H1 (cell line): ENCODE results near the gene SEC16A. TPM values are rescaled to one million over a fixed set of nuclear protein-coding genes. Genes with fewer than 3 reads are reported as not detected.

ENCODE experiments used
- CTCF ChIA-PET: fragments of 300-600 bp; sonication (Branson Sonifier 250); formaldehyde crosslinking; loops from one replicate; lab custom pipeline; 2021; ENCODE audit not compliant: partially characterized antibody; lab: Charles Lee
- POLR2A ChIA-PET: fragments of 300-600 bp; sonication (Branson Sonifier 250); formaldehyde crosslinking; loops from one replicate; lab custom pipeline; 2021; ENCODE audit warnings: inconsistent platforms; ENCODE audit not compliant: partially characterized antibody; lab: Charles Lee
- DNase-seq, 2 experiments: peaks; one replicate each; pipeline versions ENCODE4 v3.0.0 to v3.0.0-alpha.2; 2010 to 2022; ENCODE audit warnings: low spot score in 2 of 2, low read depth in 1 of 2, mixed read lengths in 1 of 2
- FAIRE-seq: peaks from 2 replicates; lab custom pipeline; 2011; peaks lifted over from hg19 to GRCh38; lab: Jason Lieb, UNC
- H2AFZ ChIP-seq: 2 replicates; pipeline ENCODE4 v1.8.1; 2012; ENCODE audit warnings: low read length, inconsistent platforms
- H2AK5ac ChIP-seq: 2 replicates; pipeline ENCODE4 v1.6.1; 2013; ENCODE audit warnings: low read depth, low read length
- H2BK120ac ChIP-seq: replicated peaks from 2 replicates; pipeline ENCODE3; 2013; ENCODE audit warnings: low read depth, low read length, inconsistent platforms
- H2BK12ac ChIP-seq: 2 replicates; pipeline ENCODE4 v1.6.1; 2013; ENCODE audit warnings: low read depth, low read length
- H2BK15ac ChIP-seq: 2 replicates; pipeline ENCODE4 v1.6.1; 2013; ENCODE audit warnings: low read length
- H2BK20ac ChIP-seq: 2 replicates; pipeline ENCODE4 v1.6.1; 2013; ENCODE audit warnings: low read length
- H2BK5ac ChIP-seq: 2 replicates; pipeline ENCODE4 v1.6.1; 2013; ENCODE audit warnings: low read depth, low read length
- H3K14ac ChIP-seq: 2 replicates; pipeline ENCODE4 v1.6.1; 2013; ENCODE audit warnings: inconsistent platforms; ENCODE audit not compliant: insufficient read length
- H3K18ac ChIP-seq: 2 replicates; pipeline ENCODE4 v1.6.1; 2013; ENCODE audit warnings: low read length; ENCODE audit errors: extremely low read depth
- H3K23ac ChIP-seq: 2 replicates; pipeline ENCODE4 v1.6.1; 2013; ENCODE audit warnings: inconsistent platforms; ENCODE audit not compliant: insufficient read length
- H3K23me2 ChIP-seq: 2 replicates; pipeline ENCODE4 v1.6.1; 2013; ENCODE audit warnings: low read depth, low read length
- H3K27ac ChIP-seq: 2 replicates; pipeline ENCODE4 v1.6.1; 2011; ENCODE audit warnings: low read depth, low read length, inconsistent platforms
- H3K27me3 ChIP-seq, 4 experiments: replicated peaks in 1 of 4; 1 replicate in 1 of 4; 2 replicates in 3 of 4; pipeline versions ENCODE4 v1.6.1 to v1.8.1; 2011 to 2013; ENCODE audit warnings: low read length in 3 of 4, mild to moderate bottlenecking in 3 of 4, inconsistent platforms in 2 of 4, mixed read lengths in 2 of 4, moderate library complexity in 1 of 4; ENCODE audit not compliant: control insufficient read depth in 3 of 4, insufficient read depth in 3 of 4; ENCODE audit errors: extremely low read depth in 1 of 4
- H3K36me3 ChIP-seq, 4 experiments: 2 replicates each; pipeline versions ENCODE4 v1.6.1 to v1.8.1; 2011 to 2013; ENCODE audit warnings: mild to moderate bottlenecking in 4 of 4, low read length in 3 of 4, moderate library complexity in 2 of 4, control low read depth in 1 of 4, inconsistent platforms in 1 of 4; ENCODE audit not compliant: insufficient read depth in 4 of 4, control insufficient read depth in 2 of 4
- H3K4ac ChIP-seq: replicated peaks from 2 replicates; pipeline ENCODE3; 2013; ENCODE audit warnings: low read length, low read depth, mixed read lengths, inconsistent platforms; ENCODE audit not compliant: insufficient read length
- H3K4me1 ChIP-seq, 4 experiments: replicated peaks in 1 of 4; 1 replicate in 1 of 4; 2 replicates in 3 of 4; pipeline versions ENCODE4 v1.6.1 to v1.8.1; 2011 to 2013; ENCODE audit warnings: low read length in 3 of 4, inconsistent platforms in 2 of 4, mixed read lengths in 1 of 4; ENCODE audit not compliant: insufficient read depth in 4 of 4, control insufficient read depth in 3 of 4
- H3K4me2 ChIP-seq, 2 experiments: 2 replicates each; pipeline versions ENCODE4 v1.6.1 to v1.8.1; 2011 to 2013; ENCODE audit warnings: low read depth in 2 of 2, low read length in 2 of 2, control low read depth in 1 of 2, inconsistent platforms in 1 of 2, mild to moderate bottlenecking in 1 of 2; ENCODE audit not compliant: insufficient read depth in 1 of 2
- H3K4me3 ChIP-seq, 4 experiments: fragments of 200-600, 300-600 bp in 1 of 4; sonication (generic), shearing (Covaris generic), sonication (Bioruptor Twin) in 1 of 4; 2 replicates each; pipeline versions ENCODE4 v1.5.1 to v1.8.1; 2011 to 2016; ENCODE audit warnings: low read length in 4 of 4, low read depth in 3 of 4, control low read depth in 2 of 4, inconsistent platforms in 2 of 4, mild to moderate bottlenecking in 2 of 4, mixed read lengths in 1 of 4, moderate library complexity in 1 of 4; ENCODE audit not compliant: insufficient read depth in 2 of 4; ENCODE audit errors: extremely low read depth in 1 of 4
- H3K56ac ChIP-seq: replicated peaks from 2 replicates; pipeline ENCODE3; 2013; ENCODE audit warnings: low read depth, mild to moderate bottlenecking, mixed read lengths, low read length, inconsistent platforms; ENCODE audit not compliant: insufficient read length
- H3K79me1 ChIP-seq: 2 replicates; pipeline ENCODE4 v1.6.1; 2013; ENCODE audit warnings: low read depth, low read length, control low read depth
- H3K79me2 ChIP-seq, 2 experiments: 2 replicates each; pipeline versions ENCODE4 v1.6.1 to v1.8.1; 2012 to 2013; ENCODE audit warnings: low read length in 2 of 2, mild to moderate bottlenecking in 2 of 2, inconsistent platforms in 1 of 2; ENCODE audit not compliant: insufficient read depth in 2 of 2, control insufficient read depth in 1 of 2
- H3K9ac ChIP-seq, 4 experiments: replicated peaks in 1 of 4; 1 replicate in 1 of 4; 2 replicates in 3 of 4; pipeline versions ENCODE4 v1.6.1 to v1.8.1; 2011 to 2013; ENCODE audit warnings: low read depth in 3 of 4, low read length in 3 of 4, control low read depth in 2 of 4, mild to moderate bottlenecking in 2 of 4, moderate library complexity in 2 of 4, inconsistent platforms in 1 of 4; ENCODE audit errors: extremely low read depth in 1 of 4
- H3K9me3 ChIP-seq, 2 experiments: 2 replicates each; pipeline versions ENCODE4 v1.6.1 to v1.8.1; 2012 to 2013; ENCODE audit warnings: mild to moderate bottlenecking in 2 of 2, moderate library complexity in 2 of 2, control low read depth in 1 of 2, inconsistent platforms in 1 of 2, low read depth in 1 of 2, low read length in 1 of 2, mixed read lengths in 1 of 2; ENCODE audit not compliant: insufficient read depth in 2 of 2
- H4K20me1 ChIP-seq, 2 experiments: replicated peaks in 1 of 2; 2 replicates each; pipeline versions ENCODE3 to v1.8.1; 2011 to 2013; ENCODE audit warnings: inconsistent platforms in 2 of 2, low read length in 2 of 2, mild to moderate bottlenecking in 1 of 2; ENCODE audit not compliant: insufficient read depth in 2 of 2, control insufficient read depth in 1 of 2
- H4K5ac ChIP-seq: 2 replicates; pipeline ENCODE4 v1.6.1; 2013; ENCODE audit warnings: low read length, low read depth, mixed read lengths, inconsistent platforms; ENCODE audit not compliant: insufficient read length
- H4K8ac ChIP-seq: 2 replicates; pipeline ENCODE4 v1.8.0; 2013; ENCODE audit warnings: mild to moderate bottlenecking, moderate library complexity, low read length, inconsistent platforms; ENCODE audit not compliant: insufficient read depth; ENCODE audit errors: extremely low read depth
- H4K91ac ChIP-seq: replicated peaks from 2 replicates; pipeline ENCODE3; 2013; ENCODE audit warnings: low read length, mixed read lengths, inconsistent platforms; ENCODE audit not compliant: insufficient read length
- GTF2F1 ChIP-seq: IDR thresholded peaks from 2 replicates; pipeline ENCODE4 v1.6.1; 2012; ENCODE audit warnings: low read depth, low read length, improper control_type of control experiment, borderline replicate concordance
- HDAC2 ChIP-seq, 2 experiments: fragments of 300-600 bp in 1 of 2; sonication (generic) in 1 of 2; IDR thresholded peaks; 2 replicates each; pipeline ENCODE4 v1.6.1; 2011 to 2012; ENCODE audit warnings: low read depth in 2 of 2, low read length in 2 of 2, mild to moderate bottlenecking in 2 of 2, moderate library complexity in 2 of 2, borderline replicate concordance in 1 of 2, inconsistent platforms in 1 of 2
- RFX5 ChIP-seq: IDR thresholded peaks from 2 replicates; pipeline ENCODE4 v1.6.1; 2011; ENCODE audit warnings: low read depth, low read length, improper control_type of control experiment, borderline replicate concordance
- SIRT6 ChIP-seq: IDR thresholded peaks from one replicate; pipeline ENCODE4 v1.7.1; 2012; ENCODE audit warnings: low read length, inconsistent platforms
- WGBS, 2 experiments: shearing (Covaris generic) in 1 of 2; methylation state at CpG; one replicate each; pipeline versions ENCODE4 v1.1.6 to v1.1.7; 2013 to 2015; ENCODE audit warnings: low lambda C conversion rate in 2 of 2, mixed read lengths in 2 of 2, inconsistent platforms in 1 of 2, low coverage in 1 of 2, missing lambda C conversion rate in 1 of 2; ENCODE audit not compliant: insufficient replicate concordance in 2 of 2, insufficient coverage in 1 of 2, insufficient read length in 1 of 2; ENCODE audit errors: extremely low coverage in 1 of 2, missing lambda C conversion rate in 1 of 2; 5-methylcytosine and 5-hydroxymethylcytosine counted together
- polyA plus RNA-seq, 7 experiments: library from polyadenylated mRNA; depleted of rRNA in 3 of 7; stranded (reverse) in 5 of 7; unstranded in 2 of 7; fragments of >200 nt in 5 of 7; fragments of 200-250 nt in 2 of 7; gene quantifications; 1 replicate in 5 of 7; 2 replicates in 1 of 7; 4 replicates in 1 of 7; pipeline versions ENCODE4 v1.2.1 to v1.2.3, GENCODE V29; 2011 to 2013; ENCODE audit warnings: missing spikeins in 2 of 7, mixed read lengths in 2 of 7
- total RNA-seq: library from RNA; stranded (reverse); fragmentation: NEBNext Ultra II Directional; extraction: Animal tissue kit (Norgen Biotek cat#: 25700); gene quantifications from 2 replicates; pipeline ENCODE4 v1.2.1, GENCODE V29; 2021

The SEC16A gene
- total and polyA plus RNA-seq, 2 of the 8 experiments (the other 6 are each of a cell fraction or from before 2014, with no cell fraction given) = 21.6 to 49.0 TPM

GRCh38 chr9:136395345-136396218, 87.3 kb downstream of the SEC16A start:
- H3K23ac ChIP-seq = no peak overlapping the region
- CTCF ChIA-PET = interaction anchor here (0.6 to 1.6 kb wide), 3 partner anchors 17 to 32 kb away, joined by 3 to 4 read pairs (median 4); partner anchors contain the start of genes CARD9 and DNLZ
- no peak overlapping the region for H2BK12ac ChIP-seq
- POLR2A ChIA-PET = interaction anchor here (2.1 to 14.6 kb wide), 4 partner anchors 8 to 31 kb away, joined by 10 to 139 read pairs (median 98); partner anchors contain the start of genes CARD9, DNLZ, ENTR1 and PMPCA
- H3K18ac ChIP-seq = no peak overlapping the region
- H4K5ac ChIP-seq = no peak overlapping the region
- no peak overlapping the region for H2BK120ac ChIP-seq
- peaks cover 6% of the 10 kb centered on the region; the same call in 1 of the 2 replicates for H3K23me2 ChIP-seq
- H3K79me2 ChIP-seq = peaks cover 0 to 26% of the 10 kb centered on the region in 2 experiments; a peak in 2 of 4 replicates
- no peak overlapping the region for H3K14ac ChIP-seq
- H3K27me3 ChIP-seq = no peaks in the 10 kb centered on the region
- FAIRE-seq (no peak), DNase-seq (no peak)
- peaks cover 6 to 11% of the 10 kb centered on the region in 2 experiments for H4K20me1 ChIP-seq
- H3K56ac ChIP-seq = no peak overlapping the region
- H3K9ac ChIP-seq = no peak overlapping the region
- H2AK5ac ChIP-seq = no peak overlapping the region
- H2BK20ac ChIP-seq = no peak overlapping the region
- no peak overlapping the region for H2BK5ac ChIP-seq
- no peak overlapping the region for H3K27ac ChIP-seq
- WGBS, 2 experiments = 93% methylated on average over 21 of the region's 26 CpGs; no CpG with 5 or more reads in 1 of the 2 experiments
- no peak overlapping the region for H2BK15ac ChIP-seq
- no peak overlapping the region for H4K91ac ChIP-seq
- H3K36me3 ChIP-seq = peaks cover 39 to 65% (median 60%) of the 10 kb centered on the region in 4 experiments
- no peak overlapping the region for H2AFZ ChIP-seq
- no peak overlapping the region for H4K8ac ChIP-seq
- no peak overlapping the region for H3K4me3 ChIP-seq
- no peak overlapping the region for H3K4ac ChIP-seq
- H3K4me1 ChIP-seq = peaks cover 0 to 10% (median 7%) of the 10 kb centered on the region in 4 experiments; a peak in 5 of 7 replicates
- no peaks in the 10 kb centered on the region for H3K9me3 ChIP-seq
- no peak for TF ChIP-seq GTF2F1
- TF ChIP-seq RFX5 = no peak
- TF ChIP-seq SIRT6 = no peak
- no peak for TF ChIP-seq HDAC2 (IDR thresholded peaks at IDR 0.05; ENCODE audit: borderline replicate concordance in 1 of 2, low read depth in 2 of 2, low read length in 2 of 2)
- H3K4me2 ChIP-seq = no peak overlapping the region
- H3K79me1 ChIP-seq = peaks cover 10% of the 10 kb centered on the region; the same call in 1 of the 2 replicates
